ENCODE measurements around the gene ZNF385C. TPM values are rescaled to one million over a fixed set of nuclear protein-coding genes. Genes with fewer than 3 reads are reported as not detected.
A peak's percentile ranks its signal among the peaks of the same experiment; 100 is the strongest.

ZNF385C gene
- total RNA-seq, 4 donors from 2014 or later: 0.27 to 0.48 TPM; not detected in 2

GRCh38 chr17:42051645-42052044 lies 46.6 kb downstream of the ZNF385C start:
- DNase-seq: no peak
- H3K4me3 ChIP-seq: no peak overlapping the region
- H3K36me3 ChIP-seq: no peaks in the 10 kb centered on the region
- no peak overlapping the region for H3K27ac ChIP-seq
- peaks cover 13% of the 10 kb centered on the region for H3K27me3 ChIP-seq
- peaks cover 0 to 14% (median 4%) of the 10 kb centered on the region in 4 donors for H3K4me1 ChIP-seq
- intact Hi-C loops (cut with DNase I; ENCODE audit: low total_unique reads): no loop called here
- 95% methylated on average over 7 of the region's 7 CpGs; no CpG with 5 or more reads in 1 of the 2 donors for WGBS, 2 donors (ENCODE audit: low coverage in 1 of 2)
- in situ Hi-C loops (cut with MboI; ENCODE audit: low pct_ligation_motif_present in 1 of 4, low pct_unique_long_range_greater_than_20kb in 1 of 4, low sequenced_read_pairs in 3 of 4): no loop called here
- no peaks in the 10 kb centered on the region for H3K9me3 ChIP-seq
- no peak for TF ChIP-seq POLR2A (IDR thresholded peaks at IDR 0.05)
- no peak for TF ChIP-seq POLR2AphosphoS5 (IDR thresholded peaks at IDR 0.05)
- no peak for TF ChIP-seq EP300 (IDR thresholded peaks at IDR 0.05; ENCODE audit: low read depth)
- TF ChIP-seq, protein P1, sequence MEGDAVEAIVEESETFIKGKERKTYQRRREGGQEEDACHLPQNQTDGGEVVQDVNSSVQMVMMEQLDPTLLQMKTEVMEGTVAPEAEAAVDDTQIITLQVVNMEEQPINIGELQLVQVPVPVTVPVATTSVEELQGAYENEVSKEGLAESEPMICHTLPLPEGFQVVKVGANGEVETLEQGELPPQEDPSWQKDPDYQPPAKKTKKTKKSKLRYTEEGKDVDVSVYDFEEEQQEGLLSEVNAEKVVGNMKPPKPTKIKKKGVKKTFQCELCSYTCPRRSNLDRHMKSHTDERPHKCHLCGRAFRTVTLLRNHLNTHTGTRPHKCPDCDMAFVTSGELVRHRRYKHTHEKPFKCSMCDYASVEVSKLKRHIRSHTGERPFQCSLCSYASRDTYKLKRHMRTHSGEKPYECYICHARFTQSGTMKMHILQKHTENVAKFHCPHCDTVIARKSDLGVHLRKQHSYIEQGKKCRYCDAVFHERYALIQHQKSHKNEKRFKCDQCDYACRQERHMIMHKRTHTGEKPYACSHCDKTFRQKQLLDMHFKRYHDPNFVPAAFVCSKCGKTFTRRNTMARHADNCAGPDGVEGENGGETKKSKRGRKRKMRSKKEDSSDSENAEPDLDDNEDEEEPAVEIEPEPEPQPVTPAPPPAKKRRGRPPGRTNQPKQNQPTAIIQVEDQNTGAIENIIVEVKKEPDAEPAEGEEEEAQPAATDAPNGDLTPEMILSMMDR (IDR thresholded peaks at IDR 0.05): no peak

DNA sequence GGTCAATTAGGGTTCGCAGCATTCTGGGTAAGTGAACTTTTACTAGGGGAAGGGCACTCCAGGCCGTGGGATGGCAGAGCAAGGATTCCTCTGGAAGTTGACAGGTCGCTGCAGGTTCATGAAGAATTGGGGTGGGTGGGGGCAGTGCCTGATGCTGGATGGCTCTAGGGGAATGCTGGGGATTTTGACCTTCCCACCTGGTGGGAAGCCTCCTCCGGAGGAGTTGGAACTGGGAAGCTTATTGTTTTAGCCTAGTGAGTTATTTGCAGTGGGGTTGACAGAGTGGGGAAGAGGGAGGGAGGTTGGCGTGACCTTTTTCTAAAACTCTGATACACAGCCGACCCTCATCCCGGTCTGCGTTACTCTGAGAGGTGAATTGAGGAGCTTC lies 47.3 kb downstream of the ZNF385C start:
- no peak for TF ChIP-seq EP300 (IDR thresholded peaks at IDR 0.05; ENCODE audit: low read depth)
- no peak for TF ChIP-seq POLR2AphosphoS5 (IDR thresholded peaks at IDR 0.05)
- TF ChIP-seq POLR2A (IDR thresholded peaks at IDR 0.05): no peak
- TF ChIP-seq, protein P1 (IDR thresholded peaks at IDR 0.05): no peak
- DNase-seq: no peak
- Histone ChIP-seq H3K36me3 (no peaks in the 10 kb centered on the region), H3K4me1 (peaks cover 0 to 14% (median 4%) of the 10 kb centered on the region in 4 donors), H3K27ac (no peak overlapping the region), H3K9me3 (no peaks in the 10 kb centered on the region), H3K27me3 (peaks cover 13% of the 10 kb centered on the region), H3K4me3 (peak overlapping the region; percentile 24 to 74 (median 68))
- 20 to 61% methylated on average over 1 to 8 of the region's 8 CpGs for WGBS, 2 donors (ENCODE audit: low coverage in 1 of 2)
- in situ Hi-C loops (cut with MboI; ENCODE audit: low pct_ligation_motif_present in 1 of 4, low pct_unique_long_range_greater_than_20kb in 1 of 4, low sequenced_read_pairs in 3 of 4): no loop called here
- intact Hi-C loops (cut with DNase I; ENCODE audit: low total_unique reads): no loop called here

DNA sequence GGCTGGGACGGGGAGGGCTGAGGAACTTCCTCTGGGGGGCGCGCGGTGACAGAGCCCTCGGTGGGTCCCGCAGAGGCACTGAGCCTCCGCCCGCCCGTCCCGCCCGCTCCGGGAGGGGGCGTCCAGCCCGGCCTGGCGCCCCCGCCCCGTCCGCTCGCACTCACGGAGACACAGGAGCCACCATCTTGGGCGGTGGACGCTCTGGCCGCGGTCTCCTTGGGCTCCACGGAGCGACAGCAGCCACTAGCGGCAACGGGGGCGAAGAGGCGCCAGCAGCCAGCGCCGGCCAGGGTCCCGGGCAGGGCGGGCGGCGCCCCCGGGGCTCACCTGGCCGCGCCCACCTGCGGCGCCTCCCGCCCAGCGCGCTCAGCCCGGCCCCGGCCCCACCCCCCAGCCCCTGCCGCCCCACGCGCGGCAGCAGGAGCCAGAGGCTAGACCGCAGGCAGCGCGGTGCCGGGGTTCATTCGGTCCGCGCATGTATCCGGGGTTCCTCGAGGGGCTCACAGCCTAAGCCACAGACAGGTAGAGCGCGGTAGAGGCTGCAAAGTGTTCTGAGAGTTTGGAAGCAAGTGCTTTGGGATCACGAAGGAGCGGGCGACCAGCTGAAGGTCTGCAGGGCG lies 47.8 kb downstream of the ZNF385C start, which contains the start of gene C17orf113:
Gene C17orf113, minus strand, starts transcription at position 209 of the 620 bp plus-strand sequence. CDS start 7,225 bp downstream, outside the sequence.
- Histone ChIP-seq H3K27me3 (peaks cover 13% of the 10 kb centered on the region), H3K4me3 (peak within 1 kb of the TSS; percentile 67 to 74 (median 72)), H3K4me1 (peaks cover 0 to 14% (median 4%) of the 10 kb centered on the region in 4 donors), H3K36me3 (no peaks in the 10 kb centered on the region), H3K27ac (peak within 1 kb of the TSS; percentile 15 to 65 (median 48)), H3K9me3 (no peaks in the 10 kb centered on the region)
- WGBS, 2 donors (ENCODE audit: low coverage in 1 of 2): 2% methylated on average over 36 of the region's 65 CpGs; no CpG with 5 or more reads in 1 of the 2 donors
- intact Hi-C loops (cut with DNase I; ENCODE audit: low total_unique reads): no loop called here
- in situ Hi-C loops (cut with MboI; ENCODE audit: low pct_ligation_motif_present in 1 of 4, low pct_unique_long_range_greater_than_20kb in 1 of 4, low sequenced_read_pairs in 3 of 4): no loop called here
- peak; percentile 61 for DNase-seq
- no peak for TF ChIP-seq POLR2AphosphoS5 (IDR thresholded peaks at IDR 0.05)
- TF ChIP-seq, protein P1 (IDR thresholded peaks at IDR 0.05): peak in 3 of 5 experiments; percentile 21 to 31 (median 31)

DNA sequence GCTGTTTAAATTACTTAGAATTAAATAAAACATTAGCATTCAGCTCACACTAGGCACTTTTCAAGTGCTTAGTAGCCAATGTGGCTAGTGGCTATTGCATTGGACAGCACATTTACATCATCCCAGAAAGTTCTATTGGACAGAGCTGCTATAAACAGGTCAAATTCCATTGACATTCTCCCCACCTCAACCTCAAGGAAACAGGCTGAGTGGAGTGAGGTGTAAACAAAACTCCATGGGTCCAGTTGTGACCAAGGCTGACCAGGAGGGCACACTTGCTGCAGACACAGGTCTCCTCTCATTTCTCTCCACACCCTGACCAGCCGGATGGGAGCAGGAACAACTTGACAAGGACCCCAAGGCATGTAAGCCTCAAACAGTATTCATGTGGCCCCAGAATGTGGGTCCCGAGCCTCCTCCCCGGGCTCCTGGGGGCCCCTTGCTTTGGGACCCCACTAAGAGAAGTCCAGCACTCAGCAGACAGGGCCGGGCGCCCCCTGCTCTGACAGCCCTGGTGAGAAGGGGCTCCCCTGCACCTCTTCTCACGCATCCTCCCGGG lies 48.4 kb downstream of the ZNF385C start:
- peaks cover 13% of the 10 kb centered on the region for H3K27me3 ChIP-seq
- in situ Hi-C loops (cut with MboI; ENCODE audit: low pct_ligation_motif_present in 1 of 4, low pct_unique_long_range_greater_than_20kb in 1 of 4, low sequenced_read_pairs in 3 of 4) (no loop called here), intact Hi-C loops (cut with DNase I; ENCODE audit: low total_unique reads) (no loop called here)
- peak overlapping the region; percentile 15 to 65 (median 48) for H3K27ac ChIP-seq
- H3K36me3 ChIP-seq: no peaks in the 10 kb centered on the region
- 3% methylated on average over 5 of the region's 7 CpGs; no CpG with 5 or more reads in 1 of the 2 donors for WGBS, 2 donors (ENCODE audit: low coverage in 1 of 2)
- H3K4me1 ChIP-seq: peaks cover 0 to 14% (median 4%) of the 10 kb centered on the region in 4 donors
- TF ChIP-seq EP300 (IDR thresholded peaks at IDR 0.05; ENCODE audit: low read depth) (no peak), POLR2AphosphoS5 (IDR thresholded peaks at IDR 0.05) (peak in 1 of 3 donors; percentile 36), POLR2A (IDR thresholded peaks at IDR 0.05) (no peak)
- TF ChIP-seq, protein P1 (IDR thresholded peaks at IDR 0.05): peak in 1 of 5 experiments; percentile 7
- H3K9me3 ChIP-seq: no peaks in the 10 kb centered on the region
- no peak for DNase-seq
- peak overlapping the region; percentile 67 to 74 (median 72) for H3K4me3 ChIP-seq
